GM12892 (cell line): Measurements from ENCODE around the gene ADCY1.

Experiments used
- POLR2A ChIP-seq: IDR thresholded peaks from 2 replicates; pipeline ENCODE4 v1.6.1; 2011; ENCODE audit warnings: low read depth, low read length, control low read depth
- POLR2AphosphoS5 ChIP-seq: IDR thresholded peaks from 2 replicates; pipeline ENCODE4 v1.6.1; 2011; ENCODE audit warnings: low read depth, low read length, control low read depth

- no peak for TF ChIP-seq POLR2AphosphoS5
- TF ChIP-seq POLR2A: no peak
Measured at GRCh38 chr7:45652630-45653029, 78.5 kb downstream of the ADCY1 start.
